Left lung (tissue), 10 donors: ENCODE measurements around the gene TCF12. TPM values are rescaled to one million over a fixed set of nuclear protein-coding genes. Genes with fewer than 3 reads are reported as not detected.

Experiments used
- ATAC-seq: fragments of 200-7000 bp; cut with Tn5 transposase; one replicate; pipeline ENCODE4 v1.9.1; 2020; ENCODE audit warnings: moderate library complexity
- DNase-seq, 4 donors: peaks; one replicate each; pipeline ENCODE4 v3.0.0-alpha.2; 2013 to 2020
- H3K27ac ChIP-seq, 2 donors: fragments of 200-600 bp; sonication (generic) in 1 of 2; one replicate each; pipeline versions ENCODE4 v1.5.0 to v1.8.0; 2020 to 2021
- H3K27me3 ChIP-seq, 2 donors: fragments of 200-600 bp; sonication (generic) in 1 of 2; one replicate each; pipeline versions ENCODE4 v1.5.0 to v1.8.0; 2020 to 2021
- H3K36me3 ChIP-seq, 2 donors: fragments of 200-600 bp; sonication (generic) in 1 of 2; one replicate each; pipeline versions ENCODE4 v1.5.0 to v1.8.0; 2020 to 2021
- H3K4me1 ChIP-seq, 2 donors: fragments of 200-600 bp; one replicate each; pipeline ENCODE4 v1.8.0; 2021
- H3K4me3 ChIP-seq, 2 donors: fragments of 200-600 bp; sonication (generic) in 1 of 2; one replicate each; pipeline versions ENCODE4 v1.5.0 to v1.8.0; 2020 to 2021; ENCODE audit warnings: mild to moderate bottlenecking in 1 of 2
- H3K9me3 ChIP-seq, 2 donors: fragments of 200-600 bp; sonication (generic) in 1 of 2; one replicate each; pipeline versions ENCODE4 v1.5.0 to v1.8.0; 2020 to 2021
- intact Hi-C, 2 donors: fragments of 100-400 bp; cut with DNase I; formaldehyde crosslinking; loops; one replicate each; pipeline versions ENCODE4 v1.11.2 to v1.14.2; 2022
- polyA plus RNA-seq, 6 donors: library from polyadenylated mRNA; unstranded; fragments of 120-200 nt; gene quantifications; one replicate each; pipeline ENCODE4 v1.2.1, GENCODE V29; 2013; ENCODE audit not compliant: insufficient read length in 6 of 6
- total RNA-seq, 2 donors: library from RNA; stranded (reverse); fragmentation: NEBNext Ultra II Directional; extraction: Animal tissue kit (Norgen Biotek cat#: 25700); gene quantifications; one replicate each; pipeline ENCODE4 v1.2.1, GENCODE V29; 2021
- TF ChIP-seq, protein P1 (sequence below), 2 donors: fragments of 200-600 bp; sonication (generic) in 1 of 2; IDR thresholded peaks; one replicate each; pipeline versions ENCODE4 v1.5.0 to v1.8.0; 2021; ENCODE audit warnings: antibody characterized with exemption in 2 of 2
- donor health status: DM: no; HTN: yes; CAD: no.
- donor health status: DM: no; HTN: no; CAD: no.

The TCF12 gene
- total and polyA plus RNA-seq, 8 donors = 106 to 148 (median 130) TPM

DNA sequence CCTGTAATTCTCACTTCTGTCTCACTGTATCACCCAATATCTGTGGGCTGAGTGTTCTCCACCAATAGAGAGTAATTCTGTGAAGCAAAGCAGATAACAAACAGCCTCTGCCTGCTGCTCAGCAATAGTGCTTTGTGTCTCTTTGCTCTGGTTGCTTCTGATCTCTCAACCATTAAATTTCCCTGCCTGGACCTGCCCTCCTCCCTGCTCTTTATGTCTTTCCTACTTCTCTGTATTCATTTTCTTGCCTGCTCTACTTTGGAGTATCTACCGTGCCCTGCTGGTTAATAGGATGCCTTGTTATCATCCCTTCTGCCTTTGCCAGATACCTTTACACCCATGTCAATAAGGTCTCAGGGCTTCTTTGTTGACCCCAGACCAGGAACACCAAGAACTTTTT, 355.0 kb downstream of the TCF12 start:
- peaks cover 0 to 43% of the 10 kb centered on the region in 2 donors for H3K36me3 ChIP-seq
- TF ChIP-seq, protein P1, sequence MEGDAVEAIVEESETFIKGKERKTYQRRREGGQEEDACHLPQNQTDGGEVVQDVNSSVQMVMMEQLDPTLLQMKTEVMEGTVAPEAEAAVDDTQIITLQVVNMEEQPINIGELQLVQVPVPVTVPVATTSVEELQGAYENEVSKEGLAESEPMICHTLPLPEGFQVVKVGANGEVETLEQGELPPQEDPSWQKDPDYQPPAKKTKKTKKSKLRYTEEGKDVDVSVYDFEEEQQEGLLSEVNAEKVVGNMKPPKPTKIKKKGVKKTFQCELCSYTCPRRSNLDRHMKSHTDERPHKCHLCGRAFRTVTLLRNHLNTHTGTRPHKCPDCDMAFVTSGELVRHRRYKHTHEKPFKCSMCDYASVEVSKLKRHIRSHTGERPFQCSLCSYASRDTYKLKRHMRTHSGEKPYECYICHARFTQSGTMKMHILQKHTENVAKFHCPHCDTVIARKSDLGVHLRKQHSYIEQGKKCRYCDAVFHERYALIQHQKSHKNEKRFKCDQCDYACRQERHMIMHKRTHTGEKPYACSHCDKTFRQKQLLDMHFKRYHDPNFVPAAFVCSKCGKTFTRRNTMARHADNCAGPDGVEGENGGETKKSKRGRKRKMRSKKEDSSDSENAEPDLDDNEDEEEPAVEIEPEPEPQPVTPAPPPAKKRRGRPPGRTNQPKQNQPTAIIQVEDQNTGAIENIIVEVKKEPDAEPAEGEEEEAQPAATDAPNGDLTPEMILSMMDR (IDR thresholded peaks at IDR 0.05) = no peak
- ATAC-seq = no peak
- intact Hi-C loops = no loop called here
- no peaks in the 10 kb centered on the region for H3K9me3 ChIP-seq
- no peak overlapping the region for H3K27ac ChIP-seq
- H3K27me3 ChIP-seq = no peaks in the 10 kb centered on the region
- no peak for DNase-seq
- H3K4me1 ChIP-seq = no peaks in the 10 kb centered on the region
- no peak overlapping the region for H3K4me3 ChIP-seq

- Histone ChIP-seq H3K27me3 (no peaks in the 10 kb centered on the region), H3K9me3 (no peaks in the 10 kb centered on the region), H3K4me3 (no peak overlapping the region), H3K27ac (no peak overlapping the region), H3K4me1 (peaks cover 0 to 9% of the 10 kb centered on the region in 2 donors), H3K36me3 (peaks cover 0 to 53% of the 10 kb centered on the region in 2 donors)
- TF ChIP-seq, protein P1 (IDR thresholded peaks at IDR 0.05) = no peak
- intact Hi-C loops = no loop called here
- DNase-seq (no peak), ATAC-seq (no peak)
Observed at GRCh38 chr15:57278439-57278838, 360.0 kb downstream of the TCF12 start.

DNA sequence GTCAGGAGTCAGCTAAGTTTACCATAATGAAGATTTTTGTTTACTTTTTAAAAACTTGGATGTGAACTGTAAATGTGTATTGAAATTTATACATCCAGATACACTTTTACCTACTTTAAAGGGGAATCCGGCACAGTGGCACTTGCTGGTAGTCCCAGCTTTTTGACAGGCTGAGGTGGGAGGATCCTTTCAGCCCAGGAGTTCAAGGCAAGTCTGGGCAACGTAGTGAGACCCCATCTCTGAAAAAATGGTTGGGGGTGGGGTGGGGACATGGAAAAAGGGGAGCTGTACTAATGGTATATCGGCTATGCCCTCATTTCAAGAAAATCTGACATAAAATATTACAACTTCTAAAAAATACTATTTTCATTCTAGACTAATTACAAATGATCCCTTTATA, 362.0 kb downstream of the TCF12 start:
- no peaks in the 10 kb centered on the region for H3K9me3 ChIP-seq
- TF ChIP-seq, protein P1 (IDR thresholded peaks at IDR 0.05) = no peak

DNA sequence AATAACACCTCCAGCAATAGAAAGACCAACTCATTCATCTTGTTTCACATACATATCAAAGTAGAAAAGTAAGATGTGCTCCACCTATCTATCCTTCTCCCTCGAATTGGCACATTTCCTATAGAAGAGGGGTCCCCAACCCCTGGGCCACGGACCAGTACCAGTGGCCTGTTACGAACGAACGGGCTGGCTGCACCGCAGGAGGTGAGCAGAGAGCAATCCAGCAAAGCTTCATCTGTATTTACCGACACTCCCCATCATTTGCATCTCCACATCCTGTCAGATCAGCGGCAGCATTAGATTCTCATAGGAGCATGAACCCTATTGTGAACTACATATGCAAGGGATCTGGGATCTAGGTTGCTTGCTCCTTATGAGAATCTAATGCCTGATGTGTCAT, 362.9 kb downstream of the TCF12 start:
- TF ChIP-seq, protein P1 (IDR thresholded peaks at IDR 0.05) = no peak
- H3K4me3 ChIP-seq = no peak overlapping the region
- DNase-seq = no peak
- peaks cover 3 to 22% of the 10 kb centered on the region in 2 donors for H3K4me1 ChIP-seq
- H3K9me3 ChIP-seq = no peaks in the 10 kb centered on the region
- H3K27me3 ChIP-seq = no peaks in the 10 kb centered on the region
- peaks cover 0 to 42% of the 10 kb centered on the region in 2 donors for H3K36me3 ChIP-seq
- no peak for ATAC-seq
- intact Hi-C loops = no loop called here
- no peak overlapping the region for H3K27ac ChIP-seq

More for the DNA sequence above, 362.0 kb downstream of the TCF12 start:
- H3K27ac ChIP-seq = no peak overlapping the region
- H3K36me3 ChIP-seq = peaks cover 0 to 42% of the 10 kb centered on the region in 2 donors
- DNase-seq (no peak), ATAC-seq (no peak)
- intact Hi-C loops = no loop called here
- no peak overlapping the region for H3K4me3 ChIP-seq
- H3K27me3 ChIP-seq = no peaks in the 10 kb centered on the region
- peaks cover 3 to 22% of the 10 kb centered on the region in 2 donors for H3K4me1 ChIP-seq

DNA sequence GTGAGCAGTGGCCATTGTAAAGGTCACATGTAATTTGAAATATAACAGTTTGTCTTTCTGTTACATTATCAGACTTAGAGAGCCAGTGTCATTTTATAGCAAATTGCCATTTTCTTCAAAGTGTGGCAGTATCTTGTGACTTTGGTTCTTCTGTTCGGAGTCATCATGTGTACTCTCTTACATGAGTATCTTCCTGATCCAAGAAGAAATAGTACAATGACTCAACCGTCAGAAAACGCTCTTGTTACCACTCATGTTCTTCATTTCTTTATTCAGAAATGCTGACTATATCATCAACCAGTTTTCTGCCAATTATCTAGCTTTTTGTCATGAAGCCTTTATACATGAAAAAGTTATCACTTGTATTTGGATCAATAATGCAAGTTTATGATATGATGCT, 364.2 kb downstream of the TCF12 start:
- Histone ChIP-seq H3K27ac (no peak overlapping the region), H3K36me3 (peaks cover 0 to 46% of the 10 kb centered on the region in 2 donors), H3K4me1 (peaks cover 3 to 22% of the 10 kb centered on the region in 2 donors), H3K9me3 (no peaks in the 10 kb centered on the region), H3K27me3 (no peaks in the 10 kb centered on the region), H3K4me3 (no peak overlapping the region)
- TF ChIP-seq, protein P1 (IDR thresholded peaks at IDR 0.05) = no peak
- no peak for DNase-seq
- ATAC-seq = no peak
- intact Hi-C loops = no loop called here
